DMS 273 treated with DMSO at 0.1 percent for 48 hours (cell line): ENCODE results near the gene MEIOC.
A peak's percentile ranks its signal among the peaks of the same experiment; 100 is the strongest.
"Not testable (repeated sequence)": the region's sequence is repeated elsewhere in the genome, so short reads cannot be mapped to it uniquely, and the experiment has no call there.

Experiments
- DNase-seq: peaks from one replicate; lab custom pipeline; 2025; lab: John Stamatoyannopoulos, UW

Gene MEIOC

GRCh38 chr17:44648963-44649362 lies 7.3 kb upstream of the MEIOC start:
- DNase-seq, result no peak

- no peak for DNase-seq
These were observed 5.0 kb upstream of the MEIOC start for GRCh38 chr17:44651228-44651627.

GRCh38 chr17:44652727-44653126 lies 3.5 kb upstream of the MEIOC start:
- DNase-seq, result no peak

DNA sequence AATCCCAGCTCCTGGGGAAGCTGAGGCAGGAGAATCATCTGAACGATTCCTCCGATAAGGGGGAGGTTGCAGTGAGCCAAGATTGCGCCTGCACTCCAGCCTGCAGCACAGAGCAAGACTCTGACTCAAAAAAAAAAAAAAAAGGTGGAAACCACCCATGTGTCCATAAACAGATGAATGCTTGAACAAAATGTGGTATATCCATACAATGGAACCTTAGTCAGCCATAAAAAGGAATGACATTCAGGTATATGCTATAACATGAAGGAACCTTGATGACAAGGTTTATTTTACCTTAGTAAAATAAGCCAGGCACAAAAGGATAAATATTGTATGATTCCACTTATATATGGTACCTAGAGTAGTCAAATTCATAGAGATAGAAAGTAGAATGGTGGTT lies 2.9 kb upstream of the MEIOC start:
- DNase-seq, result no peak

DNA sequence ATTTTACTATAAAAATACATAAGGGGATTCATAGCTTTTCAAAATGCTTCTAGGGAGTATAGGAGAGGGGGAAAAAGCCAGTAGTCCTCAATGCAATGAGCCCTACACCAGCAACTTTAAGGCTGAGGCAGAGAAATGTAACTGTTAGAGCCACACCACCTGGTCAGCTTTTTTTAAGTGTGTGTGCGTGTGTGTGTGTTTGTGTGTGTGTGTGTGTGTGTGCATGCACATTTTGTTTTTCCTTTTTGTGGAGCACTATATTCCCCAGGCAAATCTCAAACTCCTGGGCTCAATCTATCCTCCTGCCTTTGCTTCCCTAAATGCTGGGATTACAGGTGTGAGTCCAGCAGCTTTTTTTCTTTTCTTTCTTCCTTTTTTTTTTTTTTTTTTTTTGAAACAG lies 2.3 kb upstream of the MEIOC start:
- no peak for DNase-seq

DNA sequence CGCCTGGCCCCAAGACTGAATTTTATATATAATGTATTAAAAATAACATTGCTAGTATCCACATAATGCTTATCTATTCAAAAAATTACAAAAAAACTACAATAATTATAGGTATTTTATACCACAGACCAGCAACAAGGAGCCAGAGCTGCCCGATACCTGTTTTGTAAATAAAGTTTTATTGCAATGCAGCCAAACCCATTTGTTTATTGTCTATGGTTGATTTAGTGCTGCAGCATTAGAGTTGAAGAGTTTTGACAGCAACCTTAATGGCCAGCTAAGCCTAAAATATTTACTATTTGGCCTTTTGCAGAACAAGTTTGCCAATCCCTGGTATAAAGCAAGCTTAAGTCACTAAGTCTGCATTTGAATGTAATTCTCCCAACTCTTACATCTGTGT lies 5.6 kb downstream of the MEIOC start:
- no peak for DNase-seq

DNA sequence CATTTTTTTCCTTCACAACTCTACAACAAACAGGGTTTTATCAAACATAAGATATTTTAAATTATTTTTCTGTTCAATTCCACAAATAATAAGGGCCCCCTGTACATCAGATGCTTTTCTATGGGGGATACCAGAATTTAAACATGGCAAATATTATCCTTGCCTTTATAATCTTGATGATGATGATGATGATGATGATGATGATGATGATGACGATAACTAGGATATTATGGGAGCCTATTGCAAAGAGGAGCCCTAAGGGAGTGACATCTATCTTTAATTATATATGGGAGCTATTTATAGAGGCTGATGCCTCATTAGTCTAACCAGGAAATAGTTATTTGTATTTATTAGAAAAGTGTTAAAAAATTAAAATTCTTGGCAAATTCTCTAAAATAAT lies 6.8 kb downstream of the MEIOC start:
- no peak for DNase-seq

GRCh38 chr17:44664867-44665266 lies 8.6 kb downstream of the MEIOC start:
- DNase-seq, result no peak

DNA sequence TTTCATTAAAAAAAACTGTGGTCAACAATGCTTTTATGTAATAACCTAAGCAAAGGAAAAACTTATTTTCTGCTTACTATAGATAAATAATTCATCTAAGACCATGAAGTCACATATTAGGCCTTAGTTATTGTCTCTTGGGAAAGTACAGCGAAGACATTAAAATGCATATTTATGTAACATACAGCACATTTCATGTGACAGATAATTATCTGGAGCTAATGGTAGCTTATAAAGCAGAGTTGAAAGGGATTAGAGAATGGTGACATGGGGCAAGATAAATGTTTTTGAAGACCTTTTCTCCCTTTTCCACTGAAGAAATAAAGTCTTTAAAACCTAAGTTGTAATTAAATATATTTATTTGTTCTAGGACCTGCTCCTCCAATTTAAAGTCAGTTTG lies 9.7 kb downstream of the MEIOC start:
- no peak for DNase-seq

GRCh38 chr17:44672479-44673093 lies 16.3 kb downstream of the MEIOC start:
- DNase-seq, result no peak

DNA sequence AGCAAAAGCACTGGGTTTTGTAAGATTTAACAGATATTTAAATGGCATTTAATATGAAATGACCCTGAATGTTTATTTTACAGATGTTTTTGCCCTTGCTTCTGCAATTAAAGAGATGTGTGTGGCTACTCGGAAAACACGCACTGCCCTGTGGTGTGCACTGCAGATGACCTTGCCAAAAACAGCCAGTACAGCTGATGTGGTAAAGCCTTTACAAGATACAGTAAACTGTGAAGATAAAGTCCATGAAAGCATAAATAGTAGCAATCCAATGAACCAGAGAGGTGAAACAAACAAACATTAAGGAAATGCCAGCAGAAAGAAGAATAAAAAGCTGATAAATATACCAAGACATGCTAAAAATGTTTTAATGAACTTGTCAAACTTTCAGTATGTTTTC lies 17.6 kb downstream of the MEIOC start:
- no peak for DNase-seq

GRCh38 chr17:44677136-44677535 lies 20.9 kb downstream of the MEIOC start:
- no peak for DNase-seq

DNA sequence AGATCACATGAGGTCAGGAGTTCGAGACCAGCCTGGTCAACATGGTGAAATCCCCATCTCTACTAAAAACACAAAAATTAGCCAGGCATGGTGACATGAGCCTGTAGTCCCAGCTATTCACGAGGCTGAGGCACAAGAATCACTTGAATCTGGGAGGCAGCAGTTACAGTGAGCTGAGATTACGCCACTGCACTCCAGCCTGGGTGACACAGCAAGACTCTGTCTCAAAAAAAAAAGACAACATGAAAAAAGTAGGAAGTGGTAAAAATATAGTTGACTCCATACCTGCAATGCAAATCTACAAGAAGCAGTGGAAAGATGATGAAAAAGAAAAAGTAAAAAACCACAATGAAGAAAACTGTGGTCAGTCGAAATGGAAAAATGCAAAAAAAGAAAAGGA lies 27.0 kb downstream of the MEIOC start:
- not testable (repeated sequence) for DNase-seq

GRCh38 chr17:44687756-44688155 lies 31.5 kb downstream of the MEIOC start:
- no peak for DNase-seq

DNA sequence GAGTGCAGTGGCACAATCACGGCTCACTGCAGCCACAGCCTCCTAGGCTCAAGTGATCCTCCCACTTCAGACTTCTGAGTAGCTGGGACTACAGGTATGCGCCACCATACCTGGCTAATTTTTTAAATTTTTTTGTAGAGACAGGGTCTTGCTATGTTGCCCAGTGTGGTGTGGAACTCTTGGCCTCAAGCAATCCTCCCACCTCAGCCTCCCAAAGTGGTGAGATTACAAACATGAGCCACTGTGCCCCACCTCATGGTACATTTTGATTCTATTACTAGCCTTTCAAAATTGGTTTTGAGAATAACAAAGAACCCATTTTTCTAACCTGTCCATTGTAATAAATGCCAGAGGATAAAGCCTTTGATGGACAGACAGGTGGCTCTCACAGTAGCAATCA lies 31.9 kb downstream of the MEIOC start:
- no peak for DNase-seq

- DNase-seq, result no peak
These were observed 32.6 kb downstream of the MEIOC start for GRCh38 chr17:44688675-44689476.

- peak; percentile 64 for DNase-seq
These were observed 33.4 kb downstream of the MEIOC start, which contains the start of gene CCDC43 for GRCh38 chr17:44689477-44690217. Gene CCDC43, minus strand, starts transcription at chr17:44689776. Its CDS starts 23 bp downstream, at chr17:44689753.

GRCh38 chr17:44690746-44691306 lies 34.6 kb downstream of the MEIOC start:
- not testable (repeated sequence) for DNase-seq

DNA sequence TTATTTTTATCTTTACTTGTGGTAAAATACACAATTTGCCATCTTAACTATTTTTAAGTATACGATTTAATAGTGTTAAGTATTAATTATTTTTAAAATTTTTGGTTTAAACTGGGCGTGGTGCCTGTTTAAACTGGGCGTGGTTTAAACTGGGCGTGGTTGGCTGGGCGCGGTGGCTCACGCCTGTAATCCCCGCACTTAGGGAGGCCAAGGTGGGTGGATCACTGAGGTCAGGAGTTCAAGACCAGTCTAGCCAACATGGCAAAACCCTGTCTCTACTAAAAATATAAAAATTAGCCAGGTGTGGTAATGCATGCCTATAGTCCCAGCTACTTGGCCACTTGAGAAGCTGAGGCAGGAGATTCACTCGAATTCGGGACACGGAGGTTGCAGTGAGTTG lies 37.3 kb downstream of the MEIOC start:
- DNase-seq, result no peak

GRCh38 chr17:44700288-44700687 lies 44.0 kb downstream of the MEIOC start:
- not testable (repeated sequence) for DNase-seq

- no peak for DNase-seq
These were observed 51.6 kb downstream of the MEIOC start for GRCh38 chr17:44707755-44708400.
